HEK293 (cell line): ENCODE measurements around the gene PLD3.

Source experiments
- CTCF ChIP-seq: fragments of 450-650 bp; formaldehyde crosslinking; IDR thresholded peaks from 2 replicates; pipeline ENCODE4 v1.5.1; 2016; ENCODE audit warnings: missing biosample characterization, missing genetic modification characterization
- PRDM1 ChIP-seq: fragments of 450-650 bp; formaldehyde crosslinking; IDR thresholded peaks from 2 replicates; pipeline ENCODE4; 2016; ENCODE audit warnings: missing biosample characterization, missing genetic modification characterization
- ZBTB17 ChIP-seq: fragments of 450-650 bp; formaldehyde crosslinking; IDR thresholded peaks from 2 replicates; pipeline ENCODE4 v1.5.1; 2016; ENCODE audit warnings: missing biosample characterization, missing genetic modification characterization
- ZBTB8A ChIP-seq: fragments of 450-650 bp; formaldehyde crosslinking; IDR thresholded peaks from 2 replicates; pipeline ENCODE4 v1.5.1; 2016; ENCODE audit warnings: missing biosample characterization, missing genetic modification characterization
- ZNF146 ChIP-seq: fragments of 450-650 bp; formaldehyde crosslinking; IDR thresholded peaks from 2 replicates; pipeline ENCODE4 v1.5.1; 2016; ENCODE audit warnings: missing biosample characterization, missing genetic modification characterization
- ZNF175 ChIP-seq: fragments of 450-650 bp; formaldehyde crosslinking; IDR thresholded peaks from 2 replicates; pipeline ENCODE4 v1.5.1; 2016; ENCODE audit warnings: missing biosample characterization, missing genetic modification characterization
- ZNF302 ChIP-seq: fragments of 450-650 bp; formaldehyde crosslinking; IDR thresholded peaks from 2 replicates; pipeline ENCODE4 v1.5.1; 2016; ENCODE audit warnings: missing biosample characterization, missing genetic modification characterization, low read depth
- ZNF549 ChIP-seq: fragments of 450-650 bp; IDR thresholded peaks from 2 replicates; pipeline ENCODE4 v1.5.1; 2018; ENCODE audit warnings: missing biosample characterization, missing genetic modification characterization, mild to moderate bottlenecking, inconsistent platforms, moderate library complexity
- ZNF596 ChIP-seq: fragments of 450-650 bp; IDR thresholded peaks from 2 replicates; pipeline ENCODE4 v1.5.0; 2018; ENCODE audit warnings: missing biosample characterization, mild to moderate bottlenecking, missing genetic modification characterization, moderate library complexity
- ZNF776 ChIP-seq: fragments of 450-650 bp; formaldehyde crosslinking; IDR thresholded peaks from 2 replicates; pipeline ENCODE4 v1.5.0; 2017; ENCODE audit warnings: missing biosample characterization, missing genetic modification characterization, borderline replicate concordance
- ZNF830 ChIP-seq: fragments of 450-650 bp; IDR thresholded peaks from 2 replicates; pipeline ENCODE4 v1.5.0; 2018; ENCODE audit warnings: missing biosample characterization, missing genetic modification characterization, low read depth, mild to moderate bottlenecking, moderate library complexity
- TF ChIP-seq, protein P1 (sequence below): fragments of 450-650 bp; formaldehyde crosslinking; IDR thresholded peaks from 2 replicates; pipeline ENCODE4 v1.5.1; 2016; ENCODE audit warnings: missing biosample characterization, missing genetic modification characterization, borderline replicate concordance
- TF ChIP-seq, protein P2 (sequence below): fragments of 450-650 bp; formaldehyde crosslinking; IDR thresholded peaks from 2 replicates; pipeline ENCODE4 v1.5.1; 2017; ENCODE audit warnings: missing biosample characterization, missing genetic modification characterization

GRCh38 chr19:40355975-40356680 lies 7.6 kb downstream of the PLD3 start:
- TF ChIP-seq ZBTB8A: no peak
- no peak for TF ChIP-seq CTCF (tag by site-specific recombination)
- TF ChIP-seq, protein P1, sequence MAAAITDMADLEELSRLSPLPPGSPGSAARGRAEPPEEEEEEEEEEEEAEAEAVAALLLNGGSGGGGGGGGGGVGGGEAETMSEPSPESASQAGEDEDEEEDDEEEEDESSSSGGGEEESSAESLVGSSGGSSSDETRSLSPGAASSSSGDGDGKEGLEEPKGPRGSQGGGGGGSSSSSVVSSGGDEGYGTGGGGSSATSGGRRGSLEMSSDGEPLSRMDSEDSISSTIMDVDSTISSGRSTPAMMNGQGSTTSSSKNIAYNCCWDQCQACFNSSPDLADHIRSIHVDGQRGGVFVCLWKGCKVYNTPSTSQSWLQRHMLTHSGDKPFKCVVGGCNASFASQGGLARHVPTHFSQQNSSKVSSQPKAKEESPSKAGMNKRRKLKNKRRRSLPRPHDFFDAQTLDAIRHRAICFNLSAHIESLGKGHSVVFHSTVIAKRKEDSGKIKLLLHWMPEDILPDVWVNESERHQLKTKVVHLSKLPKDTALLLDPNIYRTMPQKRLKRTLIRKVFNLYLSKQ (tag by site-specific recombination): no peak
- TF ChIP-seq, protein P2, sequence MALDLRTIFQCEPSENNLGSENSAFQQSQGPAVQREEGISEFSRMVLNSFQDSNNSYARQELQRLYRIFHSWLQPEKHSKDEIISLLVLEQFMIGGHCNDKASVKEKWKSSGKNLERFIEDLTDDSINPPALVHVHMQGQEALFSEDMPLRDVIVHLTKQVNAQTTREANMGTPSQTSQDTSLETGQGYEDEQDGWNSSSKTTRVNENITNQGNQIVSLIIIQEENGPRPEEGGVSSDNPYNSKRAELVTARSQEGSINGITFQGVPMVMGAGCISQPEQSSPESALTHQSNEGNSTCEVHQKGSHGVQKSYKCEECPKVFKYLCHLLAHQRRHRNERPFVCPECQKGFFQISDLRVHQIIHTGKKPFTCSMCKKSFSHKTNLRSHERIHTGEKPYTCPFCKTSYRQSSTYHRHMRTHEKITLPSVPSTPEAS (tag by site-specific recombination): no peak
- no peak for TF ChIP-seq PRDM1 (tag by site-specific recombination)
- no peak for TF ChIP-seq ZNF549 (tag by site-specific recombination)
- TF ChIP-seq ZNF302 (tag by site-specific recombination): no peak
- no peak for TF ChIP-seq ZNF776 (tag by site-specific recombination)
- no peak for TF ChIP-seq ZNF146 (tag by site-specific recombination)
- TF ChIP-seq ZNF830: no peak
- no peak for TF ChIP-seq ZNF596 (tag by site-specific recombination)
- no peak for TF ChIP-seq ZNF175 (tag by site-specific recombination)
- TF ChIP-seq ZBTB17 (tag by site-specific recombination): no peak
